Naive thymus-derived CD4-positive, alpha-beta T cell (primary cell): ENCODE measurements around the gene HHIP. TPM values are rescaled to one million over a fixed set of nuclear protein-coding genes. Genes with fewer than 3 reads are reported as not detected.

Experiments
- ATAC-seq: fragments of 150-1000 bp; cut with Tn5 transposase; 2 replicates; pipeline ENCODE4 v1.10.0; 2021; ENCODE audit warnings: mild to moderate bottlenecking, moderate library complexity
- CTCF ChIA-PET: fragments of 350-600 bp; sonication (Branson Sonifier 250); formaldehyde crosslinking; loops from one replicate; lab custom pipeline; 2021; ENCODE audit warnings: antibody characterized with exemption; lab: Charles Lee
- POLR2A ChIA-PET: fragments of 350-600 bp; sonication (Branson Sonifier 250); formaldehyde crosslinking; loops from one replicate; lab custom pipeline; 2021; ENCODE audit warnings: antibody characterized with exemption, inconsistent platforms; lab: Charles Lee
- DNase-seq, 9 donors: peaks; one replicate each; pipeline versions ENCODE4 v3.0.0 to v3.0.0-alpha.2; 2020 to 2022; ENCODE audit warnings: mixed read lengths in 1 of 9
- H3K27ac ChIP-seq: one replicate; pipeline ENCODE4 v1.7.0; 2013; ENCODE audit warnings: mild to moderate bottlenecking, low read depth, low read length, moderate library complexity
- H3K27me3 ChIP-seq, 2 donors: one replicate each; pipeline ENCODE4 v1.7.0; 2013; ENCODE audit warnings: low read length in 2 of 2, mild to moderate bottlenecking in 2 of 2, moderate library complexity in 2 of 2; ENCODE audit not compliant: control insufficient read depth in 2 of 2, insufficient read depth in 2 of 2
- H3K36me3 ChIP-seq, 3 experiments: 1 replicate in 2 of 3; 2 replicates in 1 of 3; pipeline ENCODE4 v1.7.0; 2013; ENCODE audit warnings: low read length in 3 of 3, mild to moderate bottlenecking in 3 of 3, moderate library complexity in 1 of 3; ENCODE audit not compliant: insufficient read depth in 3 of 3, control insufficient read depth in 2 of 3
- H3K4me1 ChIP-seq, 2 donors: one replicate each; pipeline ENCODE4 v1.7.0; 2013; ENCODE audit warnings: low read length in 2 of 2, mild to moderate bottlenecking in 2 of 2, moderate library complexity in 1 of 2; ENCODE audit not compliant: control insufficient read depth in 2 of 2, insufficient read depth in 2 of 2
- H3K4me3 ChIP-seq: 2 replicates; pipeline ENCODE4 v1.7.0; 2013; ENCODE audit warnings: mild to moderate bottlenecking, low read length
- H3K9me3 ChIP-seq, 3 experiments: 1 replicate in 2 of 3; 2 replicates in 1 of 3; pipeline ENCODE4 v1.7.0; 2013; ENCODE audit warnings: low read length in 3 of 3; ENCODE audit not compliant: control insufficient read depth in 2 of 3
- H3K27ac Mint-ChIP-seq, 9 donors: one replicate each; pipeline ENCODE4 v1.8.0; 2020 to 2022; ENCODE audit warnings: mixed read lengths in 9 of 9, mild to moderate bottlenecking in 8 of 9, moderate library complexity in 5 of 9, inconsistent platforms in 2 of 9
- H3K27me3 Mint-ChIP-seq, 5 donors: one replicate each; pipeline ENCODE4 v1.8.0; 2021 to 2022; ENCODE audit warnings: mixed read lengths in 5 of 5, mild to moderate bottlenecking in 1 of 5
- H3K36me3 Mint-ChIP-seq, 5 donors: one replicate each; pipeline ENCODE4 v1.8.0; 2020 to 2022; ENCODE audit warnings: mixed read lengths in 5 of 5, mild to moderate bottlenecking in 3 of 5, inconsistent platforms in 1 of 5
- H3K4me1 Mint-ChIP-seq, 7 donors: one replicate each; pipeline ENCODE4 v1.8.0; 2020 to 2022; ENCODE audit warnings: mixed read lengths in 7 of 7, mild to moderate bottlenecking in 3 of 7, inconsistent platforms in 1 of 7
- H3K4me3 Mint-ChIP-seq, 10 donors: one replicate each; pipeline ENCODE4 v1.8.0; 2020 to 2022; ENCODE audit warnings: mild to moderate bottlenecking in 10 of 10, mixed read lengths in 10 of 10, moderate library complexity in 6 of 10, inconsistent platforms in 2 of 10
- H3K9me3 Mint-ChIP-seq, 11 donors: one replicate each; pipeline ENCODE4 v1.8.0; 2020 to 2022; ENCODE audit warnings: mixed read lengths in 11 of 11, mild to moderate bottlenecking in 4 of 11, inconsistent platforms in 1 of 11, moderate library complexity in 1 of 11
- intact Hi-C, 2 donors: fragments of 100-400 bp; cut with micrococcal nuclease; formaldehyde crosslinking; loops; one replicate each; pipeline ENCODE4 v1.15.1; 2023
- polyA plus RNA-seq, 2 donors: library from polyadenylated mRNA; unstranded; fragments of 300-500 nt; fragmentation: Illumina TruSeq; gene quantifications; one replicate each; pipeline ENCODE4 v1.2.3, GENCODE V29; 2021
- total RNA-seq, 6 experiments: library from RNA in 5 of 6; stranded (reverse) in 5 of 6; gene quantifications; 1 replicate in 5 of 6; 2 replicates in 1 of 6; pipeline ENCODE4 v1.2.3 and lab custom pipeline; 2021 to 2026

The HHIP gene
- total and polyA plus RNA-seq, 7 experiments from 2014 or later = 0.19 TPM; not detected in 6

- intact Hi-C loops = no loop called here
- H3K27me3 Mint-ChIP-seq = peaks cover 0 to 5% (median 0%) of the 10 kb centered on the region in 5 donors
- no peak for DNase-seq
Measured at GRCh38 chr4:144686921-144687320, 41.0 kb downstream of the HHIP start.

GRCh38 chr4:144687466-144687865 is 41.5 kb downstream of the HHIP start:
- Mint-ChIP-seq H3K9me3 (peaks cover 0 to 4% (median 0%) of the 10 kb centered on the region in 11 donors), H3K27me3 (peaks cover 0 to 5% (median 0%) of the 10 kb centered on the region in 5 donors), H3K4me1 (no peaks in the 10 kb centered on the region), H3K27ac (no peak overlapping the region), H3K36me3 (no peaks in the 10 kb centered on the region), H3K4me3 (no peak overlapping the region)
- H3K4me1 ChIP-seq = no peaks in the 10 kb centered on the region
- DNase-seq (no peak), ATAC-seq (no peak)
- H3K9me3 ChIP-seq = no peaks in the 10 kb centered on the region
- no peaks in the 10 kb centered on the region for H3K36me3 ChIP-seq
- intact Hi-C loops = no loop called here
- no peaks in the 10 kb centered on the region for H3K27me3 ChIP-seq
- H3K27ac ChIP-seq = no peak overlapping the region
- ChIA-PET POLR2A (no interaction called here), CTCF (no interaction called here)
- H3K4me3 ChIP-seq = no peak overlapping the region

More at GRCh38 chr4:144686921-144687320, 41.0 kb downstream of the HHIP start:
- Mint-ChIP-seq H3K4me1 (no peaks in the 10 kb centered on the region), H3K4me3 (no peak overlapping the region), H3K27ac (no peak overlapping the region), H3K36me3 (no peaks in the 10 kb centered on the region), H3K9me3 (peaks cover 0 to 2% (median 0%) of the 10 kb centered on the region in 11 donors)
- ChIA-PET POLR2A (no interaction called here), CTCF (no interaction called here)
- H3K27me3 ChIP-seq = no peaks in the 10 kb centered on the region
- no peaks in the 10 kb centered on the region for H3K4me1 ChIP-seq
- H3K4me3 ChIP-seq = no peak overlapping the region
- H3K36me3 ChIP-seq = no peaks in the 10 kb centered on the region
- no peaks in the 10 kb centered on the region for H3K9me3 ChIP-seq
- ATAC-seq = no peak
- no peak overlapping the region for H3K27ac ChIP-seq

- Mint-ChIP-seq H3K27ac (no peak overlapping the region), H3K27me3 (peaks cover 0 to 8% (median 0%) of the 10 kb centered on the region in 5 donors), H3K9me3 (peaks cover 0 to 8% (median 0%) of the 10 kb centered on the region in 11 donors), H3K36me3 (no peaks in the 10 kb centered on the region), H3K4me3 (no peak overlapping the region), H3K4me1 (no peaks in the 10 kb centered on the region)
- H3K4me3 ChIP-seq = no peak overlapping the region
- CTCF ChIA-PET = no interaction called here
- H3K36me3 ChIP-seq = no peaks in the 10 kb centered on the region
- intact Hi-C loops = no loop called here
- DNase-seq = no peak
- H3K9me3 ChIP-seq = no peaks in the 10 kb centered on the region
- no peak for ATAC-seq
- no peak overlapping the region for H3K27ac ChIP-seq
- H3K4me1 ChIP-seq = no peaks in the 10 kb centered on the region
- POLR2A ChIA-PET = no interaction called here
- no peaks in the 10 kb centered on the region for H3K27me3 ChIP-seq
Measured at GRCh38 chr4:144688035-144688569, 42.1 kb downstream of the HHIP start.

GRCh38 chr4:144689125-144689524 is 43.2 kb downstream of the HHIP start:
- intact Hi-C loops = no loop called here
- Histone ChIP-seq H3K36me3 (no peaks in the 10 kb centered on the region), H3K4me3 (no peak overlapping the region), H3K4me1 (no peaks in the 10 kb centered on the region), H3K27ac (no peak overlapping the region), H3K27me3 (no peaks in the 10 kb centered on the region), H3K9me3 (no peaks in the 10 kb centered on the region)
- H3K4me1 Mint-ChIP-seq = no peaks in the 10 kb centered on the region
- ATAC-seq (no peak), DNase-seq (no peak)
- ChIA-PET POLR2A (no interaction called here), CTCF (no interaction called here)
- no peaks in the 10 kb centered on the region for H3K36me3 Mint-ChIP-seq
- H3K27me3 Mint-ChIP-seq = peaks cover 0 to 8% (median 0%) of the 10 kb centered on the region in 5 donors
- H3K9me3 Mint-ChIP-seq = peaks cover 0 to 8% (median 0%) of the 10 kb centered on the region in 11 donors
- H3K4me3 Mint-ChIP-seq = no peak overlapping the region
- H3K27ac Mint-ChIP-seq = no peak overlapping the region

GRCh38 chr4:144695721-144696120 is 49.8 kb downstream of the HHIP start:
- no peaks in the 10 kb centered on the region for H3K9me3 ChIP-seq
- no peaks in the 10 kb centered on the region for H3K27me3 ChIP-seq
- Mint-ChIP-seq H3K4me3 (no peak overlapping the region), H3K9me3 (peaks cover 0 to 8% (median 0%) of the 10 kb centered on the region in 11 donors), H3K27ac (no peak overlapping the region), H3K4me1 (no peaks in the 10 kb centered on the region), H3K27me3 (peaks cover 0 to 8% (median 0%) of the 10 kb centered on the region in 5 donors), H3K36me3 (no peaks in the 10 kb centered on the region)
- intact Hi-C loops = no loop called here
- POLR2A ChIA-PET = no interaction called here
- H3K27ac ChIP-seq = no peak overlapping the region
- H3K36me3 ChIP-seq = no peaks in the 10 kb centered on the region
- ATAC-seq (no peak), DNase-seq (no peak)
- no peak overlapping the region for H3K4me3 ChIP-seq
- no peaks in the 10 kb centered on the region for H3K4me1 ChIP-seq
- CTCF ChIA-PET = no interaction called here

- no peaks in the 10 kb centered on the region for H3K9me3 ChIP-seq
- no peak for DNase-seq
- H3K27me3 ChIP-seq = no peaks in the 10 kb centered on the region
- no peak overlapping the region for H3K27ac Mint-ChIP-seq
- ATAC-seq = no peak
- no peaks in the 10 kb centered on the region for H3K4me1 ChIP-seq
- intact Hi-C loops = no loop called here
- H3K36me3 Mint-ChIP-seq = no peaks in the 10 kb centered on the region
- POLR2A ChIA-PET = no interaction called here
- peaks cover 0 to 8% (median 0%) of the 10 kb centered on the region in 11 donors for H3K9me3 Mint-ChIP-seq
- CTCF ChIA-PET = no interaction called here
- no peak overlapping the region for H3K4me3 Mint-ChIP-seq
- H3K27ac ChIP-seq = no peak overlapping the region
- H3K4me1 Mint-ChIP-seq = no peaks in the 10 kb centered on the region
- H3K4me3 ChIP-seq = no peak overlapping the region
- peaks cover 0 to 8% (median 0%) of the 10 kb centered on the region in 5 donors for H3K27me3 Mint-ChIP-seq
- no peaks in the 10 kb centered on the region for H3K36me3 ChIP-seq
Measured at GRCh38 chr4:144696376-144696775, 50.4 kb downstream of the HHIP start.

- Histone ChIP-seq H3K9me3 (no peaks in the 10 kb centered on the region), H3K27ac (no peak overlapping the region), H3K4me1 (no peaks in the 10 kb centered on the region), H3K27me3 (no peaks in the 10 kb centered on the region), H3K4me3 (no peak overlapping the region), H3K36me3 (no peaks in the 10 kb centered on the region)
- Mint-ChIP-seq H3K27ac (no peak overlapping the region), H3K9me3 (peaks cover 0 to 3% (median 0%) of the 10 kb centered on the region in 11 donors), H3K4me3 (no peak overlapping the region), H3K36me3 (no peaks in the 10 kb centered on the region), H3K27me3 (peaks cover 0 to 6% (median 4%) of the 10 kb centered on the region in 5 donors), H3K4me1 (no peaks in the 10 kb centered on the region)
- CTCF ChIA-PET = no interaction called here
- ATAC-seq (no peak), DNase-seq (no peak)
- POLR2A ChIA-PET = no interaction called here
- intact Hi-C loops = no loop called here
Measured at GRCh38 chr4:144699565-144699964, 53.6 kb downstream of the HHIP start.
